NCI-H510A (cell line): ENCODE results near the gene NFE2L3.
A peak's percentile ranks its signal among the peaks of the same experiment; 100 is the strongest.
"Not testable (repeated sequence)": the region's sequence is repeated elsewhere in the genome, so short reads cannot be mapped to it uniquely, and the experiment has no call there.

Experiments used
- DNase-seq: peaks from one replicate; lab custom pipeline; 2025; lab: John Stamatoyannopoulos, UW

NFE2L3 gene

GRCh38 chr7:26187380-26188205, 35.6 kb downstream of the NFE2L3 start:
- no peak for DNase-seq

DNA sequence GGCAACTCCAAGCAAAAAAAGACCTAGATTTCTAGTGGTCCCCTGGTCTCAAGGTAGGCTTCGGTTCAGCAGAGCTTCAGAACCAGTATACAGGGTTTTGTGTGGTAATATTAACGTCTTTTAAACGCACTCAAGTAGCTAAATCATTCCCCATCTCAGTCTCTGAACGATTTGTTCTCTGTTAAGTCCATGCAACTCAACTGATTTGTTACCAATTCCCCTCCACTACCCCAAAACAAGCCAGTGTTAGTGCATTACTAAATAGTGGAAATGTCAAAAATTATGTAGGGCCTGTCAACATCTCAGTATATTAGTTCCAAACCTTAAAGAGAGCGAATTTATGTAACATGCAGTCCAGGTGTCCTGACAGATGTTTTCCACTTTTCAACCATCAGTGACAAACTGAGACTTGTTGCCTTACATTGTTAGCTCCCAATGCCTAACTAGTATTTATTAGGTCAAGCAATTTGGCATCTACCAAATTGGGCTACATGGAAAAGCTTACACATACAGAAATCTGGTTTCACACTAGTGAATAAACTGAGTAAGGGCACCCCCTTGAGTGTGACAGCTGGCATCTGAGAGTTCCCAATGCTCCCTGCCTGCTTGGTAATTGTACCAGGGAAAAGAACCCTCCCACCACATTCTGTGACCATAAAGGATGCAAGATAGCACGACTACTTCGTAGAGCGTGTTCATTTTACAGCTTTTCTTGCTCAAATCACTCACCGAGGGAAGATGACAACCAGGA, 36.4 kb downstream of the NFE2L3 start:
- DNase-seq = no peak

- no peak for DNase-seq
Observed at GRCh38 chr7:26188957-26189541, 37.1 kb downstream of the NFE2L3 start.

DNA sequence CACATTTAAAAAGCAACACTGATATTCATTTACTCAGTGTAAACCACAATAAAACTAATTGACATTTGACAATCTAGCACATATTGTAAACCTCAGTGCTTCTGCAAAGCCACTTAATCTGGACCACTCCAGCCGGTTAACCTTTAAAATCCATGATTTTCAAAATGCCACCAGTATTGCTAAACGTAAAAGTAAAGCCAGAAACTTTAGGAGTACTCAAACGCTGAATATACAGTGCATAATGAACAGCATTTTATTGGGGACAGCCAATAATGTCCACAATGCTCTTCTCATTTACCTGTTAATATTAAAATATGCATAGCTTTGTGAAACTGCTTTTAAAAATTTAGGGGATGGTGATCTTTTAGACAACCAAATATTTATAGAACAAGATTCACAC, 37.7 kb downstream of the NFE2L3 start:
- DNase-seq = no peak

DNA sequence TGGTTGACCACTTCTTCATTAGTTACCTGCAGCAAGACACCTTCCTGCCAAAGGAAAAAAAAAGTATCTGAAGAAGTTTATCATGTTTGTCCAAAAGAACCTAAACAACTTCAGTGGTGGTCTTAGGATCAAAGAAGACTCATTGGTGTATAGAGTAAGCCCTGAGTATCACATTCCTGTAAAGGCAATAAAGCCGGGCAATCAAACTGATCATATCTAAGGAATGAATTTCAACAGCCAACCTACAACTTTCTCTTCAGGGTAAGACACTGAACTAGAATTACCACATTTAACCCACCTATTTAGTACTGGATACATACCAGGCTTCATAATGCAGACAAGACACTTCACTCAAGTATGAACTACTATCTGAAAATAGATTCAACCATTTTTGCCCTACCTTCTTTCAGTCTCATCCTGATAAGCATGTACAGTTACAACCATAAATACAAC, 38.4 kb downstream of the NFE2L3 start:
- DNase-seq = no peak

DNA sequence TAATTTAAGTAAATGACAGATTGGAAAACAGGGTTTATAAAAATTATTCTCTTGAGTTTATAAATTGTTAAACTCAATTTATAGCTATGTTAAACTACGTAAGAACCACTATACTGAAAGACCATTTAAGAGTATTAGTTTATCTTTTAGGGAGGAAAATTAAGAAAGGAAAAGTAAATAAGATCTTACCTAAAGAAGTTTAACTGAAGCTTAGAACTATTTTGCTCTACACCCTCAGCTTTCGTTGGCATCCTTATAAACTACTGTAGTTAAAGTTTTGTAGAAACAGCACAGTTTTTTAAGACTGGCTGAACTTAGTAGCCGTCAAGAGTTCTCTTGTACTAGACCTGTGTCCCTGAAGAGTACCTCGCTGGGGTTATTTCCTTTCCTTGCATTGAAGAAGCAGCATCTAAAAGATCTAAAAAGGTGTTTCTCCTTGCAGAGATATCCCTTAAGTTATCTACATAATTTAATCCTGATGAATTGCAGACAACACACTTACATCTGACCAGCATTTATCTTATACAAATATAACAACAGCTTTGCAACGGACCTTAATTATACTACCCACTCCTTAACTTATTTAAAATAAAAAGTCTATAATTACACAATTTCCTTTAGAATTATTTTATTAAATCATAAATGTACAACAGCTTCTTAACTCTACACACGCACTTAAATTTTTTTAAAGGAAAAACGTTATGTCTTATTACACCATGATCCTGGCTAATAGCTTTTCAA, 39.4 kb downstream of the NFE2L3 start:
- DNase-seq = no peak

DNA sequence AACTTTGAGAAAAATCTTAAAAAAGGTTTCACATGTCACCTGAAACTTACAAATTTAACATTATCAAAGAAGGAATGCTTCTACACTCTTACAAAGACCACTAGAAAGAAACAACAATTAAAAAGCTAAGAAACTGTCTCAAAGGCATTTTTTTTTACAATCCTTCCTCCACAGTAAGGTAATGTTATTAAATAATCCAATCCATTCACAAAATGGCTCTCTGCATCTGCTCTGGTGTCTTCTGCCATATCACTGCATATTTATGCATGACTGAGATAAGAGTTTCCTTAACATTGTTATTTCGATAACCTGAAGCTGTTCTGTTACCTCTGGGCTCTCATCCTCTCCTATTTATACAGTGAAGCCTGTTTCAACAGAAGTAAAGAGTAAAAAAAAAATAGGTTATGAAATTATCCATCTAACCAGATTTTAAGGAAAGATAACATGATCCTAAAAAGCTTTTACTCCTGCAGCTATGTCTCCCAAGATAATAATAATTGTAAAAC, 40.0 kb downstream of the NFE2L3 start:
- DNase-seq = no peak

DNA sequence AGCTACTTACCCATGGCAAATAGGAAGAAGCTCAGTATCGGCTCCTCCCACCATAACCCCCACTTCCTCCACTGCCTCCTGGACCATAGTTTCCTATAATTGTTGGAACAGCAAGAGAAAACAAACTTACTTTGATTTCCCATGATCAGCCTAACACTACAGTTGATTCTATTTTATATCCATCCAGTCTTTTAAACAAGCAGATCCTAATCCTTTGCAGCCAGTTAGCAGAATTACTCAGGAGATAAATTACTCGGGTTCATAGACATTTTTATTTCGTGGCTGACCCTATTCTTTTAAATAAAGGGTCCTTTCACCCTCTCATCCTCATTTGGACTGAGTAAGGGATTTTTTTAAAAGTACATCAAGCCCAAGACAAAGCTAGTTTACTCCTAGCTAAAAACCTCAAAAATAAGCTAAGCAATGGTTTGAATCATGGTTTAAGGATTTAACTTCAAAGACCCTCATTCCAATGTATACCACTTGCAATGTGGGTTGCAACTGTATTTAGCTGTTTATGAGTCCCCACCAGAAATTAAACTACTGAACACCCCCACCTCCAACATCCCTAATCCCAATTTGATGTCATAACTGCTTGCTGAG, 40.6 kb downstream of the NFE2L3 start:
- DNase-seq = no peak

GRCh38 chr7:26193432-26194207, 41.6 kb downstream of the NFE2L3 start:
- no peak for DNase-seq

DNA sequence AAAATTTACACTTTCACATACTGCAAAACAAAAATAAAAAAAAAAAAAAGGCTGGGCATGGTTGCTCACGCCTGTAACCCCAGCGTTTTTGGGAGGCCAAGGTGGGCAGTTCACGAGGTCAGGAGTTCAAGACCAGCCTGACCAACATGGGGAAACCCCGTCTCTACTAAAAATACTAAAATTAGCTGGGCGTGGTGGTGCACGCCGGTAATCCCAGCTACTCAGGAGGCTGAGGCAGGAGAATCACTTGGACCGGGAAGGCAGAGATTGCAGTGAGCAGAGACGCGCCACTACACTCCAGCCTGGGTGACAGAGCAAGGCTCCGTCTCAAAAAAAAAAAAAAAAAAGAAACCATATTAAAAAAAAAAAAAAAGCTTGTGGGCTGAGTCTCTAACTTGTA, 42.8 kb downstream of the NFE2L3 start:
- not testable (repeated sequence) for DNase-seq

DNA sequence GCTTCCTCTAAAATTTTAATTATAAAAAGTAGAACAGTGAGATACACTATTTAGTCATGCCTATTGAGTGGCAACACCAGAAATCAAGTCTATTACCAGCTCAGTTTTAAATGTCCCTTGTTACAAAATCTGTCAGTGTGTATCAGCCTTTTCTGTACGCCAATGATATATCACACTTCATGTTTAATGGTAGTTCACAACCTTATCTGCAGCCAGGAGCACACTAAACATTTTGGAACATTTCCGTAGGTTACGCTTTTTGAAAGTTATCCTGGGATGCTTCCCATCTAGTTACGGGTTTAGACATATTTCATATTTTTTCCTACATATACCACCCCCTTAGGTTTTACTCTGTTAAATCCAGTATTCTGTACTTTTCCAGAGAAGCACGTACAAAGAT, 43.2 kb downstream of the NFE2L3 start:
- no peak for DNase-seq

DNA sequence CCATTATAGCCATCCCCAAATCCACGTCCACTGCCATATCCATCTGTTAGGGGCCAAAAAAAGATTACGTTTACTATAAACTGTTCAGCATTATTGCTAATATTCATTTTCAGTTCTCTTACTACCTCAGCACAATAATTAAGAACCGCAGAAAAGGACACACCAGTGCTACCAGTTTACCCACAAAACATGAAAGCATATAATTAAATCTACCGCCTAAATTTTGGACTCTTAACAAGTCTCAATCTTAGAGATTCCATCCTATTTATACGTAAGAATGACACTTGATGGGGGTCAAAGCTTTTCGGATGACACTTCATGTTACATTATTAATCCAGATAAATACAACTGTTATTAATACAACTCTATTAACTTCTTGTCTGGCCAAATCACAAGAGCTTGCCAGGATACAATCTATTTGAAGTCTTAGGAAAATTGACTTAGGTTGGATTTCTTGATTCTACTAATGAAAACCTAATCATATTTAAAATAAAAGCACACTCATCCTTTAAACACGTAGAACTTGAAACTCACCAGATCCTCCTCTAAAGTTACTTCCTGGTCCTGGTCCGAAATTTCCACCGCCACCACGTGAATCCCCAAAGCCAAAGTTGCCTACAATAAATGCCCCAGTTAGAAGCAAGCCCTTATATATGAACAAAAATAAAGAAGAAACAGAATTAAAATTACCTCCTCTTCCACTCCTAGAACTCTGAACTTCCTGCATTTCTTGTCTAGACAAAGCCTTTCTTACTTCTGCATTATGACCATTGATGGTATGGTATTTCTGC, 44.1 kb downstream of the NFE2L3 start:
- no peak for DNase-seq

GRCh38 chr7:26197153-26198115, 45.4 kb downstream of the NFE2L3 start:
- DNase-seq = no peak

- no peak for DNase-seq
Observed at GRCh38 chr7:26198133-26198780, 46.3 kb downstream of the NFE2L3 start.

GRCh38 chr7:26198781-26199169, 46.8 kb downstream of the NFE2L3 start:
- DNase-seq = no peak

GRCh38 chr7:26199301-26200037, 47.5 kb downstream of the NFE2L3 start:
- DNase-seq = peak; percentile 39

- DNase-seq = peak; percentile 53
Observed at GRCh38 chr7:26200038-26200443, 48.0 kb downstream of the NFE2L3 start.
